ENCODE data around the gene GIPC2.
"Not testable (repeated sequence)": the region's sequence is repeated elsewhere in the genome, so short reads cannot be mapped to it uniquely, and the experiment has no call there.

GIPC2 gene

DNA sequence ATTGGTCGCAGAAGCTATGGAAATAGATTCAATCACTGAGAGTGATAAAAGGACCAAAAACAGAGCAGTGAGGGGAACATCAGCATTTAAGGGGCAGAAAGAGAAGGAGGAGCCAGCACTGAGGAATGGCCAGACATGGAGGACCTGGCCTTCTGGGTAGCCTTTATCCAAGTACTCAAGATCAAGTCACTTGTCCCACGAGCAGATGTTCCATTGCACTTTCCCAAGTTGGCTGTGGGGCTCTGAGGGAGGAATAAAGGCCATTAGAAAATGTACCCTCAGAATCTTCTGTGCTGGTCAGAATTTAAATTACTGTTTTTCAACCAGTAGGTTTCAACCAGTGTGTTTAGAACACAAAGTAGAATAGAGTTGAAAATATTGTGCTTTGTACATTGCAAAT lies 55.3 kb downstream of the GIPC2 start:
- no peak for DNase-seq

DNA sequence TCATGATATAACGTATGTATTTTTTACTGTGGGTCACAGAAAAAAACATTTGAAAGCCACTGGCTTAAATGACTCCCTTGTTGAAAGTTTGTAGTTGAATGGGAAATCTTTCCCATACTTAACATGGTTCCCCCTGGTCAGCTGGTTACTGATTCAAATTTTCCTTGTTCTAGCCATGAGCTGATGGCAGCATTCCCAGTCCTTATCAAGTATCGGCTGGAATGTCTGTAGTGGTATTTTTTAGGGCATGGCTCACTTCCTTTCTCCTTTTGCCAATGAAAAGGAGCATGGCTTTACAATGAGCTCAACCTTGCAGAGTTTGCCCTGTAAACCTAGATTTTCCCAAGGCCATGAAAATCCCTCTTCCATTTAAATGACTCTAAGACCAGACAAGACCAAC lies 55.7 kb downstream of the GIPC2 start:
- DNase-seq, result peak; percentile 92

DNA sequence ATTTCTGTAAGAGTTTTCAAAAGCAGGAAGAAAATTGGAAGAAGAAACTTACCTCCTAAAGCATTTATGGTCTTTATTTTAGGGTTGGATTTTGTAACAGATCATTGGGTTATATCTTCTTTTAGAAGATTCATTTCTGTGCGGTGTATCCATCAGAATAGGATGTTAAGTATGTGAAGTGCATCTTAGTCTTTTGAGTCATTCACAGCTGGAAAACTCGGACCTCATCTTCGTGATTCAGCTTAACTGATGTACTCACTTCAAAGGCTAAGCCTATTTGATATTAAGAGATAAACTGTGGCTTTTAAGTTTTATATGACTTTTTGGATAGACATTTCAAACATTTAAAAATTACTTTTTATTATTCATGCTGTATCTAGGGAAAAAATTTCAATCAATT lies 56.3 kb downstream of the GIPC2 start:
- DNase-seq, result peak; percentile 87

DNA sequence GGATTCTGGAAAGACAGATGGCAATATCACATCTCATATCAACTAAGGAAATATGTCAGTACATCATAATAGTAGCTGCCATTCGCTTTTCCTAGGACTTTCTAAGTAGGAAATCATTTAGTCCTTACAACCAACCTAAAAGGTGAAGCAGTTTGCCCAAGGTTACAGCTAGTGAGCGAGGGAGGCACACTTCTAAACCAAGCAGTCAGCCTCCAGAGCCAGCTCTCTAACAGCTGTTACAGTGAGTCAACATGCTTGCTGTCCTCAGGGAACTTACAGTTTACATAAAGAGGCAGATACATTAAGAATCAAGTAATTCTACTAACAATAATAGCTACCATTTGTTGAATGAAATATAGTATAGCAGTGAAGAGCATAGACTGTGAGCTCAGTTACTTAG lies 57.1 kb downstream of the GIPC2 start:
- no peak for DNase-seq

DNA sequence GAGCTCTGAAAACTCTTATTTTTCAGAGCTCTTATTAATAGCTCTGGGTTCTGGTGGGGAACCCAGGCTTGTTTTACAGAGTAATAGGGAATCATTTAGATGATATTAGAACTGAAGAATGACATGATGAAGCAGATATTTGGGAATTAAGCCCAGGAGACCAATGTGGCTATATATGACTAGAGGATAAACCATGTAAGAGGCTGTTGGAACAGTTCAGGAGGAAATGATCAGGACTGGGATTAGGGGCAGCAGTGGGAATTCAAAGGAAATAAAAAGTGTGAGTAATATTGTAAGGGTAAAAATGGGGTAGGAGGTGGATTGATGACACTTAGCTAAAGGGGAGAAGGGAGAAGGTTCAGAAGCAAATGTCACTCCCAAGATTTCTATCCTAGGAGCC lies 58.6 kb downstream of the GIPC2 start:
- peak; percentile 90 for DNase-seq

DNA sequence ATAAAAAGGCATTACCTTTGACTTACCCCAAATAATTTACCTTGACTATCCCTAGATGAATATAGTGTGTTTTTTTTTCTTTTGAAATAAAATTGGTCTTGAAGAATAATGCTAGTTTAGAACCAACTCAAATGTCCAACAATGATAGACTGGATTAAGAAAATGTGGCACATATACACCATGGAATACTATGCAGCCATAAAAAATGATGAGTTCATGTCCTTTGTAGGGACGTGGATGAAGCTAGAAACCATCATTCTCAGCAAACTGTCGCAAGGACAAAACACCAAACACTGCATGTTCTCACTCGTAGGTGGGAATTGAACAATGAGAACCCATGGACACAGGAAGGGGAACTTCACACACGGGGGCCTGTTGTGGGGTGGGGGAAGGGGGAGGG lies 63.9 kb downstream of the GIPC2 start:
- not testable (repeated sequence) for DNase-seq

DNA sequence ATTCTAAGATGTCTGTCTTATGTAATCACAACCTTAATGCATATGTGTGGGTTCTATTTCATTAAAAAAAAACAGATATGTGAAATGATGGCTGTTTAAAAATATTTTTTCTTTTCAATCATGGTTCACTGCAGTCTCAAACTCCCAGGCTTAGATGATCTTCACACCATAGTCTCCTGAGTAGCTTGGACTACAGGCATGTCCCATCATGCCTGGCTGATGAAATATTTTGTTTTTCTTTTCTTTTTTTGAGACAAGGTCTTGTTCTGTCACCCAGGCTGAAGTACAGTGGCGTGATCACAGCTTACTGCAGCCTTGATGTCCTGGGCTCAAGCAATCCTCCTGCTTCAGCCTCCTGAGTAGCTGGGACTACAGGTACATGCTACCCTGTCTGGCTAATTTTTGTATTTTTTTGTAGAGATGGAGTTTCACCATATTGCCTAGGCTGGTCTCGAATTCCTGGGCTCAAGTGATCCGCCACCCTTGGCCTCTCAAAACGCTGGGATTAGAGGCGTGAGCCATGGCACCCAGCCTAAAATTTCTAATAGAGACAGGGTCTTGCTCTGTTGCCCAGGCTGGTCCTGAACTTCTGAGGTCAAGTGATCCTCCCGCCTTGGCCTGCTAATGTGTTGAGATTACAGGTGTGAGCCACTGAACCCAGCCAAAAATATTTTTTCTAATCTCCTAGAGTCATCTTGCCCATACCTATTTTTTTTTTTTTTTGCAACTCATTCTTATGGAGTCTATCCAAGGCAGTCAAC lies 67.6 kb downstream of the GIPC2 start:
- DNase-seq, result no peak

DNA sequence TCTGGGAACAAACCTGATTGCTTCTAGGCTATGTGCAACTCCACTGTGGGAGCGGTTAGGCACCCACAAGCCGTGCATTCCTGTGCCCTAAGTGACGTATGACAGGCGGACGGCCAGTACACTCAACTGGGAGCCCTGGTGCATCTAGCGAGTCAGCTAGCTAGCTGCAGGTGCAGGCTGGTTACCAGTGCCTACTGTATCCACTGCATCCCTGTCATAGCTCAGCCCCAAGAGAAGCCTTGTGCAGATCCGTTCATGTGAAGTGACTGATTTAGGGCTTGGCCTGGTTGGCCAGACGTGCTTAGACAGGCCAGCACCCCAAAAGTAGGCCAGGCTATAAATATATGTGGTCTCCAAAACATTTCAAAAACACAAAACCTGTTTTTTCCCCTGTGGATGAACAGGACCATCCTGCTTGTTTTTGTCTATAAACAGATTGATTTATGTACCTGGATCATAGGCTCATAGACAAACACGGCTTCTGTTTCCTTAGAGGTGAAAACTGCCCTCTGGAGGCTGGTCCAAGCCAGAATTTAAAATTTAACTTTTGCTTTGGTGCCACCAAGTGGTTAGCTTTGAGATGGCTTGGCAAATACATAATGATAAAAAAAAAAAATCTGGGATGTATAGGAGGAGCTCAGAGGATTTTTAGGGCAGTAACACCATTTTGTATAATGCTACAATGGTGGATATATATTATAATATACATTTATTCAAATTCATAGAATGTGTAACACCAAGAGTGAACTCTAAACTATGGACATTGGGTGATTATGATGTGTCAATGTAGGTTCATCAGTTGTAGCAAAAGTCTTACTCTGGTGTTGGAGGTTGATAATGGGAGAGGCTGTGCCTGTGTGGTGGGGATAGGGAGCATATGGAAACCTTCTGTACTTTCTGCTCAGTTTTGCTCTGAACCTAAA lies 68.5 kb downstream of the GIPC2 start:
- peak; percentile 77 for DNase-seq

DNA sequence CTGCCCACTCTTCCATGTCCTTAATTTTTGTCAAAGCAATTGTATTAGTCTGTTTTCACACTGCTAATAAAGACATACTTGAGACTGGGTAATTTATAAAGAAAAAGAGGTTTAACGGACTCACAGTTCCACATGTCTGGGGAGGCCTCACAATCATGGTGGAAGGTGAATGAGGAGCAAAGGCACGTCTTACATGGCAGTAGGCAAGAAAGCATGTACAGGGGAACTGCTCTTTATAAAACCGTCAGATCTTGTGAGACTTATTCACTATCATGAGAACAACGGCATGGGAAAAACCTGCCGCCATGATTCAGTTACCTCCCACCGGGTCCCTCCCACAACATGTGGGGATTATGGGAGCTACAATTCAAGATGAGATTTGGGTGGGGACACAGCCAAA lies 74.7 kb downstream of the GIPC2 start:
- DNase-seq, result not testable (repeated sequence)

DNA sequence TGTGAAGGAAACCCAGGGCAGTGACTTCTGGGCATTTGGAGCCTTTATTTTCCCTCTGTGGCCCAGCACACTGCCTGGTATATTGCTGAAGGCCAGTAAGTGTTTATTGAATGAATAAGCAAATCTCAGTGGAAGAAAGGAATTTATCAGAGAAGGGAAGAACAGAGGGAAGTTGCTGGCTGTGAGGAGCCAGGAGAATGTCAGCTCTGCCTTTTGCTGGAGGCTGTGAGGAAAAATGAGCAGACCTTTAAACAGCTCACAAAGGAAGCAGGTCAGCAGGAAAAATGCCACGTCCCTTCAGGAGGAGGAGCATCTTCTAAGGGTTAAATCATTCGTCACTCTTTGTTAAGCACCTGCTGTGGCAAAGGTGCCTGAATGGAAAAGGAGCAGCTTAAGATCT lies 75.9 kb downstream of the GIPC2 start:
- DNase-seq, result no peak

DNA sequence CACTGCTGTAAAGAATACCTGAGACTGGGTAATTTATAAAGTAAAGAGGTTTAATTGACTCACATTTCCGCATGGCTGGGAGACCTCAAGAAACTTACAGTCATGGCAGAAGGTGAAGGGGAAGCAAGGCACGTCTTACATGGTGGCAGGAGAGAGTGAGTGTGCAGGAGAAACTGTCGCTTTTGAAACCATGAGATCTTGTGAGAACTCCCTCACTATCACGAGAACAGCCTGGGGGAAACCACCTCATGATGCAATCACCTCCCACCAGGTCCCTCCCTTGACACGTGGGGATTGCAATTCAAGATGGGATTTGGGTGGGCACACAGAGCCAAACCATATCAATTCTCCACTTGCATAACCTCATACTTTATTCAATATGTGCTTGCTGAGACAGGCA lies 76.6 kb downstream of the GIPC2 start:
- no peak for DNase-seq

DNA sequence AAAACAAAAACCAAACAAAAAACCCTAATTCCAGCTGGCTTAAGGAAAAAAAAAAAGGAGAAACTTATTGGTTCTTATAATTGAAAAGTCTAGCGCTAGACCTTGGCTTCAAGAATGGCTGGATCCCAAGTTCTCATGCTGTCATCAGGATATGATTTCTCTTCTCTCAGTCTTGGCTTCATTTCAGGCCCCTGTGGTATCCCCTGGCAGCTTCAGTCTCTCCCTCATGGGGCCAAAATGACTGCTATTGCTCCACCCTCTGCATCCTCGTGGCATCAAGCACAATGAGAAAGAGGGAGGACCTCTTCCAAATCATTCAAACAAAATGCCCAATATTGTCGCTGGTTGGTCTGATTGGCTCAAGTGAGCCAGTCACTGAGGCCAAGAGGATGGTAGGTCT lies 80.7 kb downstream of the GIPC2 start:
- peak; percentile 28 for DNase-seq

DNA sequence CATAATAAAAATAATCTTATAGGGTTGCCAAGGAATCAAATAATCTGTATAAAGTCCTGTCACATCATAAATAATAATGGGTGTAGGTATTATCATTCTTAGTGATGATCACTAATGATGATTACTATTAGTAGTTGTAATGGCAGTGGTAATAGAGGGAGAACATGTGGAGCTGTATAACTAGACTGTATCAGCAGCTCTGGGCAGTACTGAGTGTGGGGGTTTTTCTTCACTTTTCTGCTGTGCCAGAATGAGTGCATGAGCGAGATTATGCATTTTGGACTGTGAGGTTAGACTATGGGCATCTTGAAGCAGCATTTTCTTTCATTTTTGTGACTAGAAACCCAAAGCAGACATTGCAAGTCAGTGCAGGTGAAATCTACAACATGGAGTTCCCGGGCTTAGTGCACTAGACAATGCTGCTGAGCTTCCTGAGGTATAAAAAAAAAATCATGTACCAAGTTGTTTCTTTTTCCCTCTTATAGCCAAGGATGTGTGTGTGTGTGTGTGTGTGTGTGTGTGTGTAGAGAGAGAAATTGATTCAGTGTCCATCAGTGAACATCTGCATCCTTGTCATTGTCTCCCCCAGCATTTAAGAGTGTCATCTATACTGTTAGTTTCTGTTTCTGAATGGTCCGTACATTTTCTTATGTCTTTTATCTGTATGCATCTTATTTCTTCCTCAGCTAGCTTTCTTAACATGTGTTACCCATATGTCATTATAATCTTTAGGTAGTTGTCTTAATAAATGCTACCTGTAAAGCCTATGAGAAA lies 86.6 kb downstream of the GIPC2 start:
- no peak for DNase-seq

DNA sequence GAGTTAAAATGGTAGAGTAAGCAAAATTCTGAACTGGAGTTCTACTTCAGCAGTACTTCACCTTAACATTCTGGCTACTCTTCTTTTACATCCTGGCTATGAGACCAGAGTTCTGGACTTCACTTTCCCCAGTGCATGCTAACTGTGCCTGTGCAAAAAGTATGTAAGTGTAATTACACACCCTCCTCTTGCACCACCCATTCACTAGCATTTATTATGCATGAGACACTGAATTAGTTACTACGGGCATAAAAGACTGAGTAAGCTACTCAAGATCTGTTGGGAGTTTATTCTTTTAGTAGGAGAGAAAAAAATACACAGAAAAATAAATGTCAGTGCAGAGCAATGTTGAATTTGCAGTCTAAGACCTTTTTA lies 87.2 kb downstream of the GIPC2 start:
- DNase-seq, result no peak

DNA sequence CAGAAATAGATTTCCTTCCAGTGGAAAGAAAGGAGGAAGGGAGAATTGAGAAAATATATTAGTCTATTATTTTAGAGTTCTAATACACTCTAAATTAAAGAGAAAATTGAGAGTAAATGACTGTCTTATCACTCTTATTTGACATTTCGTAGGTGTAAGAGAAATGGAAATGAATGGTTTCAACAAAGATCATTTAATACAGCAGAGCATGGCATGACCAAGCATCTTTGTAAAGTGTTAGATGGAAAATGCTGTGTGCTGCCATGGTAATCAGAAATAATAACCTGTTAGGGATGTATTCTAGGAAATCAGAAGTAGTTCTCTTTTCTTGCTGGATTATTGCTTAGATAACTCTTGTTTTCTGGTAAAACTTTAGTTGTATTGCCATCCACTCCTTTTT lies 90.9 kb downstream of the GIPC2 start:
- DNase-seq, result no peak

DNA sequence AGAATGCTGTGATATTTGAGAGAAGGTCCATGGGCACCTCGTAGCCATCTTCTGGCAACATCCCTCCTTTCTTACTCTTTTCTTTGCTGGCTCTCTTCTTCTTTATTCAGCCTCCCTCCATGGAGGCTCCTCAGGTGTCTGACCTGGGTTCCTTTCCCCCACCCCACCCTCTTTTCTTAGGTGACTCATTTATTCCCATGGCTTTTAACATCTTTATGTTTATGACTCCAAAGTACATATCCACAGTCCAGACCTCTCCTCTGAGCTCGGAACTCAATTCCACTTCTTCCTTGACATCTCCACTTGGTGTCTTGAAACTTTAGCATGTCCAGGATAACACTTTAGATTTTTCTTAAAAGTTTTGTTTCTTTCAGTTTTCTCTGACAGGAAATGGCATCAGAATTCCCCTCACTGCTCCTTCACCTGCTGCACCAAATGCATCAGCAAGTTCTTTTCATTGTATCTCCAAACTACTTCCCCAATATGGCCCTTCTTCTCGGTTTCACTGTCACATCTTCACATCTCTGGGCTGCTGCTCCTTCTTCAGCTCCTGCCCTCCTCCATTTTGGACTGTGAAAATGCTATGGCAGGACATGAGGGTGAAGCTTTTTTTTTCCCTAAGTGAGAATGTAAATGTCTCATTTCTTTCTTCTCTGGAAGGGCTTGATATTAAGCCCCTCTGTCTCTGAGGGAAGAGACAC lies 95.9 kb downstream of the GIPC2 start:
- DNase-seq, result no peak

DNA sequence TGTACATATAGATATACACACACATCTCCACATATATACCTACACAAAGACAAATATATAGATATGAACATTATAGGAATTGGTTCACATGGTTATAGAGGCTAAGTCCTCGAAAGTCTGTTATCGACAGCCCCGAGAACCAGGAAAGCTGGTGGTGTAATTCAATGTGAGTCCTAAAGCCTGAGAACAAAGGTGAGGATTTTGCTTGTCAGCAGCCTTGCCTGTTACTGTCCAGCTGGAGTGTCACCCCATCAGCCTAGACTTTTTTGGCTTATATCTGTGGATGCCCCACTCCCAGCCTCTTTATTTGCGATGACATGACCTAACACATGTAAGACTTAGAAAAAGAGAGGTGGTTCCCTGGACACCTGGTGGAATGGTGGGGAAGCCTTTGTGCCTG lies 97.0 kb downstream of the GIPC2 start:
- DNase-seq, result no peak

DNA sequence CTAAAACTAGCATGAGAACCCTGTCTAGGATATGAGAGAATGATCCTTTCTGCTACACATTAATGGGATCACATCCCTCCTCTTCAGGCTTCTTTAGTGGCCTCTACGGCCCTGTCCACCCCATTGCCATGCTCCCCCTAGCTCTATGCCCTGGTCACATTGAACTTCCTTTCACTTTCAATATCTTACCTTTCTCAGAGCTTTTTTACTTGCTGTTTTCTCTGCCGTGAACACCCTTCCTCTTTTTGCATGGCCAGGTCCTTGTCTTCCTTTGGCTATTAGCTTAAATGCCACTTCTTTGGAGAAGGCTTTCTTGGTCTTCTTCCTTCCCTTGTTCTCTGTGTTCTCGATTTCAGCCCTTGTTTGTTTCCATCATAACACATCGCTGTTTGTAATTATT lies 97.4 kb downstream of the GIPC2 start:
- DNase-seq, result no peak

DNA sequence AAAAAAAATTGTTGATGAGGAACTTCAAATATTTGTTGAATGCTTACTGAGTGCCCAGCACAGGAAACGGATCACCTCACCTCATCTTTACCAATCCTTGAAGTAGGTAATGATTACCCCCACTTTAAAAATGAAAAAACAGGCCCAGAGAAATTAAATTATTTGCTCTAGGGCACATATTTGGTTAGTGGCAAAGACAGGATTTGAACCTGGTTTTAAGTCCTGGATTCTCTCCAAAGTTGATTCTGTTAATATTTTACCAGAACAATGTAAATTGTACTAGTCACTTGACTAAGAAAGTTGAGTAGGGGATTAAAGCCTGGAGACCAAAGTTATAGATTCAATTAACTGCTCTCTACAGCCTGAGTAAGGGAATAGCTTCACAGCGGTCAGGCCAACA lies 97.9 kb downstream of the GIPC2 start:
- no peak for DNase-seq

DNA sequence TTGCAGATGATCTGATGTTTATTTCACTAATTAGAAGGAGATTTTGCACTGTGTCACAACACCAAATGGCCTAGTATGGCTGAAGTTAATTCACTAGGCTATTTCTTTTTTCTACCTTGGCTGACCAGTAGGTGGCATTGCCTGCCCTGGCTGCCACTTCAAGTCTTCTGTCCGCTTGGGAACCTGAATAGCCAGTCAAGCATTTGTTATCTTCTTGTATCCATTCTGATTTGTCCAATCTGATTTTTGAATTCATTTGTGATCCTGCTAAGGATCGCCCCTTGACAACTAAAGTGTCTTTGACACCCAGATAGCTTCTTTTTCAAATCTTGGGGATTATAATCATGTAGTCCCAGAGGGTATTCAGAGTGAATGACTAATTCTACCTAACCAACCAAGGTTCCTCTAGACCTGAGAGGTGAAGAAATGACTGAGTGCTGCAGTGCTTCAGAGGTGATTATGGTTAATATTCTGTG lies 99.4 kb downstream of the GIPC2 start:
- peak; percentile 79 for DNase-seq

DNA sequence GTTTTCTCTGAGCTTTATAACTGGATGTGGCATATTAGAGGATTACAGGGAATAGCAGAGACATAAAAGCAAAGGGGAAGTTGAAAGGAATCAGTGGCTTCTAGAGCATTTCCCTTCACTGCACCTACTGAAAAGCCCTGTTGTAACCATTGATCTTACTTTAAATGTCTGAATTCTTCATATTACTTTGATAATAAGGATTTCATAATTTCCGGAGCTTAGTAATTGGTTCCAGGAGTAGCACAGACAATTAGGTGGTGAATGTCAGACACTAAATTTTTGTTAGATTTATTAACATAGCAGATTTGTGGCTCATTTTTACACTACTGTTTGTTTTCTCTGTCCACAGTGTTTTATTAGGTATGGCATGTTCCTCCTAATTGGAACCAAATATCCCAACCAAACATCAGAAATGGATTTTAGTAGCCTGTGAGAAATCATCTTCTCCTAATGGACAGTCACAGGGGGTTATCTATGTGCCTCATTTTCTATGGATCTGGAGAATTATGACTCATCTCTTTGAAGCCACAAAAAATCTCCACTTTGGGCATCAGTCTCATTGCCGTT lies 100.5 kb downstream of the GIPC2 start:
- peak; percentile 86 for DNase-seq

DNA sequence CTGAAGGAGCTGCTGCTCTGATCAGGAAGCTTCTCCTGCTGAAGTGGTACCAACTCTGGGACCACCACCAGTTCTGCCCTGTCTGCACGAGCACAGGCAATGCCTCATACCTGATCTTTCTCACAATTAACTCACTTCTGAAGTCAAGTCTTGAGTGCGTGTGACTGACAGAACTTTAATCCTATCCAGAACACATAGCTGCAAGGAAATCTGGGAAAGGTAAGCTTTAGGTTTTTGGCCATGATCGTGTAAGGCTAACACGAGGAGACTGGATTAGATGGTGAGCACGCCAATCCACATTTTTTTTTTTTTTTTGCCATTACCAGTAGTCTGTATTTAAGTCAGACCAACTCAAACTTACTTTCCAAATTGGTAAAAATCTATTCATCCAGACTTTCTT lies 101.3 kb downstream of the GIPC2 start:
- DNase-seq, result no peak

Data from fibroblast of skin of abdomen (primary cell).